Measurements from ENCODE around the gene DOCK4. TPM values are rescaled to one million over a fixed set of nuclear protein-coding genes. Genes with fewer than 3 reads are reported as not detected.

DOCK4 gene
- total and polyA plus RNA-seq, 4 donors: 7.2 to 48.9 (median 12.8) TPM

DNA sequence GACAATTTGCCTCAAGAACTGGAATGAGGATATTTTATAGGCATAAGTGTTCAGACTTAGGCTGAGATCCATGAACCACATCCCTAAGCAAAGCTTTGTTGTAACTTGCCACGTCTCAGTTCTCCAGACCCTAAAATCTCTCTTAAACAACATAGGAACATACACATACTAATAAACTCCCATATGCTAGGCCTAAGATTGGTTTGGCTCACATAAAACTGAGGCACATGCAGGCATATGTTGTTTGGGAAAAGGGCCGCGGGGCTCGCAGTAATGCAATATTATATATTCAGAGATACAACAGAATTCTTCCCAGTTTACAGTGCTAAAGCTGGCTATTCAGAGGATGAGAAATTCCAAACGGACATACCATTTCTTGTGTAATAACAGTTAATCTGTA, 61.0 kb downstream of the DOCK4 start:
- no peaks in the 10 kb centered on the region for H3K9me3 ChIP-seq (ENCODE audit: control insufficient read depth in 4 of 4, low read length in 3 of 4)
- no peak for DNase-seq (ENCODE audit: low spot score)
- no peaks in the 10 kb centered on the region for H3K27me3 ChIP-seq (ENCODE audit: control insufficient read depth in 4 of 4, insufficient read depth in 4 of 4, low read length in 3 of 4)
- H3K4me3 ChIP-seq (ENCODE audit: low read depth in 1 of 3, low read length in 3 of 3): no peak overlapping the region
- no peaks in the 10 kb centered on the region for H3K36me3 ChIP-seq (ENCODE audit: control insufficient read depth in 4 of 4, insufficient read depth in 3 of 4, low read depth in 1 of 4, low read length in 3 of 4)
- TF ChIP-seq GABPA (IDR thresholded peaks at IDR 0.05 in 1 of 2, conservative IDR thresholded peaks at IDR 0.05 in 1 of 2): no peak
- TF ChIP-seq YY1 (IDR thresholded peaks at IDR 0.05): no peak
- TF ChIP-seq, protein P1, sequence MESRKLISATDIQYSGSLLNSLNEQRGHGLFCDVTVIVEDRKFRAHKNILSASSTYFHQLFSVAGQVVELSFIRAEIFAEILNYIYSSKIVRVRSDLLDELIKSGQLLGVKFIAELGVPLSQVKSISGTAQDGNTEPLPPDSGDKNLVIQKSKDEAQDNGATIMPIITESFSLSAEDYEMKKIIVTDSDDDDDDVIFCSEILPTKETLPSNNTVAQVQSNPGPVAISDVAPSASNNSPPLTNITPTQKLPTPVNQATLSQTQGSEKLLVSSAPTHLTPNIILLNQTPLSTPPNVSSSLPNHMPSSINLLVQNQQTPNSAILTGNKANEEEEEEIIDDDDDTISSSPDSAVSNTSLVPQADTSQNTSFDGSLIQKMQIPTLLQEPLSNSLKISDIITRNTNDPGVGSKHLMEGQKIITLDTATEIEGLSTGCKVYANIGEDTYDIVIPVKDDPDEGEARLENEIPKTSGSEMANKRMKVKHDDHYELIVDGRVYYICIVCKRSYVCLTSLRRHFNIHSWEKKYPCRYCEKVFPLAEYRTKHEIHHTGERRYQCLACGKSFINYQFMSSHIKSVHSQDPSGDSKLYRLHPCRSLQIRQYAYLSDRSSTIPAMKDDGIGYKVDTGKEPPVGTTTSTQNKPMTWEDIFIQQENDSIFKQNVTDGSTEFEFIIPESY (IDR thresholded peaks at IDR 0.05): no peak
- TF ChIP-seq, protein P2, sequence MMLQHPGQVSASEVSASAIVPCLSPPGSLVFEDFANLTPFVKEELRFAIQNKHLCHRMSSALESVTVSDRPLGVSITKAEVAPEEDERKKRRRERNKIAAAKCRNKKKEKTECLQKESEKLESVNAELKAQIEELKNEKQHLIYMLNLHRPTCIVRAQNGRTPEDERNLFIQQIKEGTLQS (IDR thresholded peaks at IDR 0.05): no peak
- TF ChIP-seq, protein P3, sequence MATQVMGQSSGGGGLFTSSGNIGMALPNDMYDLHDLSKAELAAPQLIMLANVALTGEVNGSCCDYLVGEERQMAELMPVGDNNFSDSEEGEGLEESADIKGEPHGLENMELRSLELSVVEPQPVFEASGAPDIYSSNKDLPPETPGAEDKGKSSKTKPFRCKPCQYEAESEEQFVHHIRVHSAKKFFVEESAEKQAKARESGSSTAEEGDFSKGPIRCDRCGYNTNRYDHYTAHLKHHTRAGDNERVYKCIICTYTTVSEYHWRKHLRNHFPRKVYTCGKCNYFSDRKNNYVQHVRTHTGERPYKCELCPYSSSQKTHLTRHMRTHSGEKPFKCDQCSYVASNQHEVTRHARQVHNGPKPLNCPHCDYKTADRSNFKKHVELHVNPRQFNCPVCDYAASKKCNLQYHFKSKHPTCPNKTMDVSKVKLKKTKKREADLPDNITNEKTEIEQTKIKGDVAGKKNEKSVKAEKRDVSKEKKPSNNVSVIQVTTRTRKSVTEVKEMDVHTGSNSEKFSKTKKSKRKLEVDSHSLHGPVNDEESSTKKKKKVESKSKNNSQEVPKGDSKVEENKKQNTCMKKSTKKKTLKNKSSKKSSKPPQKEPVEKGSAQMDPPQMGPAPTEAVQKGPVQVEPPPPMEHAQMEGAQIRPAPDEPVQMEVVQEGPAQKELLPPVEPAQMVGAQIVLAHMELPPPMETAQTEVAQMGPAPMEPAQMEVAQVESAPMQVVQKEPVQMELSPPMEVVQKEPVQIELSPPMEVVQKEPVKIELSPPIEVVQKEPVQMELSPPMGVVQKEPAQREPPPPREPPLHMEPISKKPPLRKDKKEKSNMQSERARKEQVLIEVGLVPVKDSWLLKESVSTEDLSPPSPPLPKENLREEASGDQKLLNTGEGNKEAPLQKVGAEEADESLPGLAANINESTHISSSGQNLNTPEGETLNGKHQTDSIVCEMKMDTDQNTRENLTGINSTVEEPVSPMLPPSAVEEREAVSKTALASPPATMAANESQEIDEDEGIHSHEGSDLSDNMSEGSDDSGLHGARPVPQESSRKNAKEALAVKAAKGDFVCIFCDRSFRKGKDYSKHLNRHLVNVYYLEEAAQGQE (IDR thresholded peaks at IDR 0.05): no peak
- no peak for TF ChIP-seq HNF4G (IDR thresholded peaks at IDR 0.05)
- 95% methylated on average over 5 of the region's 5 CpGs for WGBS
- H3K9ac ChIP-seq (ENCODE audit: low read depth in 1 of 2, low read length in 2 of 2): no peak overlapping the region
- peaks cover 12 to 20% (median 17%) of the 10 kb centered on the region in 4 donors for H3K4me1 ChIP-seq (ENCODE audit: control insufficient read depth in 4 of 4, insufficient read depth in 4 of 4, low read length in 3 of 4)
- no peak overlapping the region for H3K27ac ChIP-seq (ENCODE audit: low read depth in 1 of 2, low read length in 2 of 2)

DNA sequence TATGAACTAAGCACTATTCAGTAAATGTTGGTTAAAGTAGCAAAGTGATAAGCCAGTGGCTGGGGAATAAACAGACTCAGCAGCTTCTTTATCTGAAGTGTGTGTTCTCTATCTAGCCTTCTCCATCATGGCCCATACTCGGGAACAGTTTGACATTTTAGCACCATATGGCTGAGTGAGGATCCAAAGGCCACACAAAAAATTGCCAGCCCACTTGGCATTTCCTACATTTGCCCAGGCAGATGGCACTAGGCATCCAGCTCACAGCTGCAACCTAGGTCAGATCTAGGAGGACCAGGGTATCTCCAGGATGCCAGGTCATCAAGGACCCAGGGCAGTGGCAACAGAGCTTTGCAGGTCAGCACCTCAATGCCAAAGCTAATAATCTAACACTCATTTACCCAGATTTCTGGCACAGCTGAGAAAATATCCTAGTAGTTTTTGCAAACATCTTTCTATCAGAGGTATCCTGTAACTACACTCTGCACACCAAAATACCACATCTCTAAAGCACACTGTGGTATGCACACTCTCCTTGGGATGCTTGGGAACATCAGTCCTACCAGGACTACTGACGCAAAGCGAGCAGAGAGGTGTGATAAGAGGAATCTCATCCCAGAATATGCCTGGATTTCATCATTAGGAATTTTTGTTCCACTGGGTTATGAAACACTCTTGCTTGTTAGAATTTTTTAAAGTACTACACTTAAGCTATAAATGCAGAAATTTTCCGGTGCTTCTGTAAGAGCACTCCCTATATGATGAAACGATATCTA, 61.7 kb downstream of the DOCK4 start:
- DNase-seq (ENCODE audit: low spot score): no peak
- Histone ChIP-seq H3K4me3 (ENCODE audit: low read depth in 1 of 3, low read length in 3 of 3) (no peak overlapping the region), H3K27me3 (ENCODE audit: control insufficient read depth in 4 of 4, insufficient read depth in 4 of 4, low read length in 3 of 4) (no peaks in the 10 kb centered on the region), H3K4me1 (ENCODE audit: control insufficient read depth in 4 of 4, insufficient read depth in 4 of 4, low read length in 3 of 4) (peaks cover 12 to 20% (median 17%) of the 10 kb centered on the region in 4 donors), H3K9ac (ENCODE audit: low read depth in 1 of 2, low read length in 2 of 2) (no peak overlapping the region), H3K9me3 (ENCODE audit: control insufficient read depth in 4 of 4, low read length in 3 of 4) (no peaks in the 10 kb centered on the region), H3K27ac (ENCODE audit: low read depth in 1 of 2, low read length in 2 of 2) (peak overlapping the region in 1 of 2 donors; percentile 48), H3K36me3 (ENCODE audit: control insufficient read depth in 4 of 4, insufficient read depth in 3 of 4, low read depth in 1 of 4, low read length in 3 of 4) (no peaks in the 10 kb centered on the region)
- WGBS: 47% methylated on average over 5 of the region's 5 CpGs
- TF ChIP-seq, protein P4, sequence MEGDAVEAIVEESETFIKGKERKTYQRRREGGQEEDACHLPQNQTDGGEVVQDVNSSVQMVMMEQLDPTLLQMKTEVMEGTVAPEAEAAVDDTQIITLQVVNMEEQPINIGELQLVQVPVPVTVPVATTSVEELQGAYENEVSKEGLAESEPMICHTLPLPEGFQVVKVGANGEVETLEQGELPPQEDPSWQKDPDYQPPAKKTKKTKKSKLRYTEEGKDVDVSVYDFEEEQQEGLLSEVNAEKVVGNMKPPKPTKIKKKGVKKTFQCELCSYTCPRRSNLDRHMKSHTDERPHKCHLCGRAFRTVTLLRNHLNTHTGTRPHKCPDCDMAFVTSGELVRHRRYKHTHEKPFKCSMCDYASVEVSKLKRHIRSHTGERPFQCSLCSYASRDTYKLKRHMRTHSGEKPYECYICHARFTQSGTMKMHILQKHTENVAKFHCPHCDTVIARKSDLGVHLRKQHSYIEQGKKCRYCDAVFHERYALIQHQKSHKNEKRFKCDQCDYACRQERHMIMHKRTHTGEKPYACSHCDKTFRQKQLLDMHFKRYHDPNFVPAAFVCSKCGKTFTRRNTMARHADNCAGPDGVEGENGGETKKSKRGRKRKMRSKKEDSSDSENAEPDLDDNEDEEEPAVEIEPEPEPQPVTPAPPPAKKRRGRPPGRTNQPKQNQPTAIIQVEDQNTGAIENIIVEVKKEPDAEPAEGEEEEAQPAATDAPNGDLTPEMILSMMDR (IDR thresholded peaks at IDR 0.05; ENCODE audit: low read depth, low read length, missing input control): no peak
- TF ChIP-seq SP1 (IDR thresholded peaks at IDR 0.05) (peak; percentile 28), JUND (IDR thresholded peaks at IDR 0.05) (no peak), TAF1 (conservative IDR thresholded peaks at IDR 0.05) (no peak), EGR1 (IDR thresholded peaks at IDR 0.05; ENCODE audit: low read depth in 2 of 2) (peak in 1 of 2 donors; percentile 41), GABPA (IDR thresholded peaks at IDR 0.05 in 1 of 2, conservative IDR thresholded peaks at IDR 0.05 in 1 of 2) (no peak), HNF4G (IDR thresholded peaks at IDR 0.05) (no peak), NR2F2 (IDR thresholded peaks at IDR 0.05) (no peak), FOXA2 (IDR thresholded peaks at IDR 0.05) (no peak), RAD21 (IDR thresholded peaks at IDR 0.05) (peak; percentile 60 to 71), RXRA (IDR thresholded peaks at IDR 0.05) (peak; percentile 75 to 77), HNF4A (conservative IDR thresholded peaks at IDR 0.05) (peak; percentile 57 to 59)
- TF ChIP-seq, protein P5, sequence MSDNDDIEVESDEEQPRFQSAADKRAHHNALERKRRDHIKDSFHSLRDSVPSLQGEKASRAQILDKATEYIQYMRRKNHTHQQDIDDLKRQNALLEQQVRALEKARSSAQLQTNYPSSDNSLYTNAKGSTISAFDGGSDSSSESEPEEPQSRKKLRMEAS (IDR thresholded peaks at IDR 0.05): peak; percentile 53
- TF ChIP-seq, protein P2 (IDR thresholded peaks at IDR 0.05): peak; percentile 72
- TF ChIP-seq, protein P1 (IDR thresholded peaks at IDR 0.05): no peak

Measured in liver (tissue), 9 donors.